GM23338 (cell line): ENCODE data around the gene VSIR. TPM values are rescaled to one million over a fixed set of nuclear protein-coding genes. Genes with fewer than 3 reads are reported as not detected.
A peak's percentile ranks its signal among the peaks of the same experiment; 100 is the strongest.

Experiments
- ATAC-seq: fragments of 200-7000 bp; cut with Tn5 transposase; 3 replicates; pipeline ENCODE4 v1.9.1; 2020
- DNase-seq: peaks from one replicate; pipeline ENCODE4 v3.0.0-alpha.2; 2015; ENCODE audit warnings: low spot score
- H2AFZ ChIP-seq: fragments of 200-600 bp; sonication (generic); 2 replicates; pipeline ENCODE4 v1.8.0; 2016; ENCODE audit warnings: antibody characterized with exemption, mild to moderate bottlenecking, moderate library complexity
- H3F3A ChIP-seq: fragments of 200-600 bp; sonication (generic); replicated peaks from 2 replicates; pipeline ENCODE4 v1.8.0; 2017; ENCODE audit warnings: antibody characterized with exemption, mixed run types, low read depth
- H3K27ac ChIP-seq: fragments of 200-600 bp; sonication (generic); 2 replicates; pipeline ENCODE4 v1.6.1; 2016; ENCODE audit warnings: low read depth
- H3K27me3 ChIP-seq: fragments of 200-600 bp; sonication (generic); 2 replicates; pipeline ENCODE4 v1.8.0; 2016; ENCODE audit warnings: mild to moderate bottlenecking, mixed run types, moderate library complexity; ENCODE audit not compliant: insufficient read depth
- H3K36me3 ChIP-seq: fragments of 200-600 bp; sonication (generic); 2 replicates; pipeline ENCODE4 v1.8.0; 2016; ENCODE audit warnings: mild to moderate bottlenecking; ENCODE audit not compliant: insufficient read depth
- H3K4me1 ChIP-seq: fragments of 200-600 bp; sonication (generic); 2 replicates; pipeline ENCODE4 v1.8.0; 2016; ENCODE audit warnings: mild to moderate bottlenecking, moderate library complexity; ENCODE audit not compliant: insufficient read depth
- H3K4me2 ChIP-seq: fragments of 200-600 bp; sonication (generic); 2 replicates; pipeline ENCODE4 v1.7.1; 2017; ENCODE audit warnings: mixed run types
- H3K4me3 ChIP-seq: fragments of 200-600 bp; sonication (generic); 2 replicates; pipeline ENCODE4 v1.6.1; 2016; ENCODE audit warnings: mixed run types
- H3K79me2 ChIP-seq: fragments of 200-600 bp; sonication (generic); replicated peaks from 2 replicates; pipeline ENCODE4 v1.8.0; 2017; ENCODE audit warnings: mild to moderate bottlenecking; ENCODE audit not compliant: insufficient read depth
- H3K9me2 ChIP-seq: fragments of 200-600 bp; sonication (generic); 2 replicates; pipeline ENCODE4 v1.8.0; 2017; ENCODE audit not compliant: insufficient read depth
- H4K20me1 ChIP-seq: fragments of 200-600 bp; sonication (generic); replicated peaks from 2 replicates; pipeline ENCODE4 v1.8.0; 2017; ENCODE audit warnings: mild to moderate bottlenecking; ENCODE audit not compliant: insufficient read depth
- H3K27ac Mint-ChIP-seq: 2 replicates; pipeline ENCODE4 v1.8.0; 2020; ENCODE audit warnings: inconsistent platforms, mild to moderate bottlenecking, moderate library complexity, mixed read lengths
- H3K27me3 Mint-ChIP-seq: 3 replicates; pipeline ENCODE4 v1.8.0; 2022; ENCODE audit warnings: low read depth, mild to moderate bottlenecking, moderate library complexity, mixed read lengths, inconsistent platforms; ENCODE audit not compliant: insufficient read depth, poor library complexity
- H3K36me3 Mint-ChIP-seq: 3 replicates; pipeline ENCODE4 v1.8.0; 2021; ENCODE audit warnings: low read depth, mild to moderate bottlenecking, inconsistent platforms, moderate library complexity, mixed read lengths
- H3K4me1 Mint-ChIP-seq: 3 replicates; pipeline ENCODE4 v1.8.0; 2020; ENCODE audit warnings: mild to moderate bottlenecking, inconsistent platforms, mixed read lengths
- H3K4me3 Mint-ChIP-seq: 3 replicates; pipeline ENCODE4 v1.8.0; 2021; ENCODE audit warnings: moderate library complexity, mild to moderate bottlenecking, inconsistent platforms, mixed read lengths
- H3K9me3 Mint-ChIP-seq: 3 replicates; pipeline ENCODE4 v1.8.0; 2020; ENCODE audit warnings: moderate library complexity, mild to moderate bottlenecking, inconsistent platforms, mixed read lengths
- CREB1 ChIP-seq: fragments of 250-450 bp; sonication (Bioruptor Pico); IDR thresholded peaks from 2 replicates; pipeline ENCODE4 v1.5.0; 2020; ENCODE audit warnings: low read depth, mild to moderate bottlenecking, moderate library complexity
- ETS1 ChIP-seq: IDR thresholded peaks from 2 replicates; pipeline ENCODE4 v1.6.1; 2016; ENCODE audit warnings: antibody characterized with exemption
- EZH2 ChIP-seq: fragments of 200-600 bp; sonication (generic); IDR thresholded peaks from one replicate; pipeline ENCODE4 v1.8.0; 2017; ENCODE audit warnings: antibody characterized with exemption, mild to moderate bottlenecking, low read depth; ENCODE audit not compliant: unreplicated experiment
- EZH2phosphoT487 ChIP-seq: fragments of 200-600 bp; sonication (generic); IDR thresholded peaks from one replicate; pipeline ENCODE4 v1.8.1; 2018; ENCODE audit warnings: antibody characterized with exemption; ENCODE audit not compliant: unreplicated experiment
- JUNB ChIP-seq: IDR thresholded peaks from one replicate; pipeline ENCODE4 v1.6.1; 2016; ENCODE audit warnings: antibody characterized with exemption; ENCODE audit not compliant: unreplicated experiment
- NANOG ChIP-seq: IDR thresholded peaks from 2 replicates; pipeline ENCODE4 v1.6.1; 2016; ENCODE audit warnings: antibody characterized with exemption, borderline replicate concordance
- ZNF114 ChIP-seq: fragments of 250-450 bp; sonication (Bioruptor Pico); IDR thresholded peaks from 2 replicates; pipeline ENCODE4 v1.5.0; 2020; ENCODE audit warnings: mild to moderate bottlenecking, moderate library complexity
- ZNF331 ChIP-seq: fragments of 250-450 bp; sonication (Bioruptor Pico); IDR thresholded peaks from 2 replicates; pipeline ENCODE4 v1.5.0; 2020; ENCODE audit warnings: low read depth, mild to moderate bottlenecking, moderate library complexity
- polyA plus RNA-seq: library from polyadenylated mRNA; unstranded; fragments of >200 nt; fragmentation: Nextera tagmentation; extraction: Ambion mirVana; gene quantifications from 2 replicates; pipeline ENCODE4 v1.2.1, GENCODE V29; 2016
- total RNA-seq: library from RNA; depleted of rRNA; stranded (reverse); fragments of >200 nt; shearing (Covaris generic); gene quantifications from 2 replicates; pipeline ENCODE4 v1.2.3, GENCODE V29; 2014
- TF ChIP-seq, protein P1 (sequence below): fragments of 250-450 bp; sonication (Bioruptor Pico); IDR thresholded peaks from 2 replicates; pipeline ENCODE4 v1.5.0; 2020; ENCODE audit warnings: mild to moderate bottlenecking, moderate library complexity
- TF ChIP-seq, protein P2 (sequence below): IDR thresholded peaks from one replicate; pipeline ENCODE4 v1.6.1; 2018; ENCODE audit warnings: antibody characterized with exemption; ENCODE audit not compliant: unreplicated experiment

VSIR gene
- total and polyA plus RNA-seq, 2 experiments from 2014 or later, result 0.10 to 0.74 TPM

GRCh38 chr10:71716426-71716825 is 56.9 kb downstream of the VSIR start:
- peaks cover 23% of the 10 kb centered on the region for H3K27me3 Mint-ChIP-seq
- no peak for ATAC-seq
- Histone ChIP-seq H3K36me3 (no peaks in the 10 kb centered on the region), H3F3A (no peaks in the 10 kb centered on the region), H3K4me1 (peaks cover 8% of the 10 kb centered on the region), H4K20me1 (no peaks in the 10 kb centered on the region), H3K9me2 (no peaks in the 10 kb centered on the region), H3K4me2 (no peak overlapping the region), H2AFZ (no peak overlapping the region), H3K4me3 (no peak overlapping the region), H3K27ac (no peak overlapping the region), H3K79me2 (no peaks in the 10 kb centered on the region), H3K27me3 (no peaks in the 10 kb centered on the region)
- H3K27ac Mint-ChIP-seq, result no peak overlapping the region
- no peak for DNase-seq
- H3K4me3 Mint-ChIP-seq, result no peak overlapping the region
- TF ChIP-seq ZNF331 (CRISPR knock-in tag) (no peak), EZH2 (no peak), EZH2phosphoT487 (no peak), CREB1 (CRISPR knock-in tag) (no peak), ETS1 (no peak)
- H3K36me3 Mint-ChIP-seq, result no peaks in the 10 kb centered on the region
- peaks cover 20% of the 10 kb centered on the region for H3K4me1 Mint-ChIP-seq
- H3K9me3 Mint-ChIP-seq, result no peaks in the 10 kb centered on the region

GRCh38 chr10:71715860-71716259 is 57.5 kb downstream of the VSIR start:
- Mint-ChIP-seq H3K4me3 (no peak overlapping the region), H3K27ac (peak overlapping the region; percentile 85), H3K4me1 (peaks cover 20% of the 10 kb centered on the region), H3K36me3 (no peaks in the 10 kb centered on the region), H3K9me3 (no peaks in the 10 kb centered on the region), H3K27me3 (peaks cover 22% of the 10 kb centered on the region)
- Histone ChIP-seq H3K9me2 (no peaks in the 10 kb centered on the region), H4K20me1 (no peaks in the 10 kb centered on the region), H3K4me3 (no peak overlapping the region), H3K27ac (no peak overlapping the region), H3K4me2 (no peak overlapping the region), H3K27me3 (no peaks in the 10 kb centered on the region), H3K36me3 (no peaks in the 10 kb centered on the region), H3K79me2 (no peaks in the 10 kb centered on the region), H3K4me1 (peaks cover 8% of the 10 kb centered on the region), H2AFZ (no peak overlapping the region), H3F3A (no peaks in the 10 kb centered on the region)
- no peak for ATAC-seq
- no peak for DNase-seq
- TF ChIP-seq JUNB (no peak), ZNF114 (no peak), ZNF331 (CRISPR knock-in tag) (no peak), ETS1 (no peak), CREB1 (CRISPR knock-in tag) (no peak), NANOG (no peak)
- TF ChIP-seq, protein P1, sequence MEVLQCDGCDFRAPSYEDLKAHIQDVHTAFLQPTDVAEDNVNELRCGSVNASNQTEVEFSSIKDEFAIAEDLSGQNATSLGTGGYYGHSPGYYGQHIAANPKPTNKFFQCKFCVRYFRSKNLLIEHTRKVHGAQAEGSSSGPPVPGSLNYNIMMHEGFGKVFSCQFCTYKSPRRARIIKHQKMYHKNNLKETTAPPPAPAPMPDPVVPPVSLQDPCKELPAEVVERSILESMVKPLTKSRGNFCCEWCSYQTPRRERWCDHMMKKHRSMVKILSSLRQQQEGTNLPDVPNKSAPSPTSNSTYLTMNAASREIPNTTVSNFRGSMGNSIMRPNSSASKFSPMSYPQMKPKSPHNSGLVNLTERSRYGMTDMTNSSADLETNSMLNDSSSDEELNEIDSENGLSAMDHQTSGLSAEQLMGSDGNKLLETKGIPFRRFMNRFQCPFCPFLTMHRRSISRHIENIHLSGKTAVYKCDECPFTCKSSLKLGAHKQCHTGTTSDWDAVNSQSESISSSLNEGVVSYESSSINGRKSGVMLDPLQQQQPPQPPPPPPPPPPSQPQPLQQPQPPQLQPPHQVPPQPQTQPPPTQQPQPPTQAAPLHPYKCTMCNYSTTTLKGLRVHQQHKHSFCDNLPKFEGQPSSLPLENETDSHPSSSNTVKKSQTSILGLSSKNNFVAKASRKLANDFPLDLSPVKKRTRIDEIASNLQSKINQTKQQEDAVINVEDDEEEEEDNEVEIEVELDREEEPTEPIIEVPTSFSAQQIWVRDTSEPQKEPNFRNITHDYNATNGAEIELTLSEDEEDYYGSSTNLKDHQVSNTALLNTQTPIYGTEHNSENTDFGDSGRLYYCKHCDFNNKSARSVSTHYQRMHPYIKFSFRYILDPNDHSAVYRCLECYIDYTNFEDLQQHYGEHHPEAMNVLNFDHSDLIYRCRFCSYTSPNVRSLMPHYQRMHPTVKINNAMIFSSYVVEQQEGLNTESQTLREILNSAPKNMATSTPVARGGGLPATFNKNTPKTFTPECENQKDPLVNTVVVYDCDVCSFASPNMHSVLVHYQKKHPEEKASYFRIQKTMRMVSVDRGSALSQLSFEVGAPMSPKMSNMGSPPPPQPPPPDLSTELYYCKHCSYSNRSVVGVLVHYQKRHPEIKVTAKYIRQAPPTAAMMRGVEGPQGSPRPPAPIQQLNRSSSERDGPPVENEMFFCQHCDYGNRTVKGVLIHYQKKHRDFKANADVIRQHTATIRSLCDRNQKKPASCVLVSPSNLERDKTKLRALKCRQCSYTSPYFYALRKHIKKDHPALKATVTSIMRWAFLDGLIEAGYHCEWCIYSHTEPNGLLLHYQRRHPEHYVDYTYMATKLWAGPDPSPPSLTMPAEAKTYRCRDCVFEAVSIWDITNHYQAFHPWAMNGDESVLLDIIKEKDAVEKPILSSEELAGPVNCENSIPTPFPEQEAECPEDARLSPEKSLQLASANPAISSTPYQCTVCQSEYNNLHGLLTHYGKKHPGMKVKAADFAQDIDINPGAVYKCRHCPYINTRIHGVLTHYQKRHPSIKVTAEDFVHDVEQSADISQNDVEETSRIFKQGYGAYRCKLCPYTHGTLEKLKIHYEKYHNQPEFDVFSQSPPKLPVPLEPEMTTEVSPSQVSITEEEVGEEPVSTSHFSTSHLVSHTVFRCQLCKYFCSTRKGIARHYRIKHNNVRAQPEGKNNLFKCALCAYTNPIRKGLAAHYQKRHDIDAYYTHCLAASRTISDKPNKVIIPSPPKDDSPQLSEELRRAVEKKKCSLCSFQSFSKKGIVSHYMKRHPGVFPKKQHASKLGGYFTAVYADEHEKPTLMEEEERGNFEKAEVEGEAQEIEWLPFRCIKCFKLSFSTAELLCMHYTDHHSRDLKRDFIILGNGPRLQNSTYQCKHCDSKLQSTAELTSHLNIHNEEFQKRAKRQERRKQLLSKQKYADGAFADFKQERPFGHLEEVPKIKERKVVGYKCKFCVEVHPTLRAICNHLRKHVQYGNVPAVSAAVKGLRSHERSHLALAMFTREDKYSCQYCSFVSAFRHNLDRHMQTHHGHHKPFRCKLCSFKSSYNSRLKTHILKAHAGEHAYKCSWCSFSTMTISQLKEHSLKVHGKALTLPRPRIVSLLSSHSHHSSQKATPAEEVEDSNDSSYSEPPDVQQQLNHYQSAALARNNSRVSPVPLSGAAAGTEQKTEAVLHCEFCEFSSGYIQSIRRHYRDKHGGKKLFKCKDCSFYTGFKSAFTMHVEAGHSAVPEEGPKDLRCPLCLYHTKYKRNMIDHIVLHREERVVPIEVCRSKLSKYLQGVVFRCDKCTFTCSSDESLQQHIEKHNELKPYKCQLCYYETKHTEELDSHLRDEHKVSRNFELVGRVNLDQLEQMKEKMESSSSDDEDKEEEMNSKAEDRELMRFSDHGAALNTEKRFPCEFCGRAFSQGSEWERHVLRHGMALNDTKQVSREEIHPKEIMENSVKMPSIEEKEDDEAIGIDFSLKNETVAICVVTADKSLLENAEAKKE (CRISPR knock-in tag), result no peak
- TF ChIP-seq, protein P2, sequence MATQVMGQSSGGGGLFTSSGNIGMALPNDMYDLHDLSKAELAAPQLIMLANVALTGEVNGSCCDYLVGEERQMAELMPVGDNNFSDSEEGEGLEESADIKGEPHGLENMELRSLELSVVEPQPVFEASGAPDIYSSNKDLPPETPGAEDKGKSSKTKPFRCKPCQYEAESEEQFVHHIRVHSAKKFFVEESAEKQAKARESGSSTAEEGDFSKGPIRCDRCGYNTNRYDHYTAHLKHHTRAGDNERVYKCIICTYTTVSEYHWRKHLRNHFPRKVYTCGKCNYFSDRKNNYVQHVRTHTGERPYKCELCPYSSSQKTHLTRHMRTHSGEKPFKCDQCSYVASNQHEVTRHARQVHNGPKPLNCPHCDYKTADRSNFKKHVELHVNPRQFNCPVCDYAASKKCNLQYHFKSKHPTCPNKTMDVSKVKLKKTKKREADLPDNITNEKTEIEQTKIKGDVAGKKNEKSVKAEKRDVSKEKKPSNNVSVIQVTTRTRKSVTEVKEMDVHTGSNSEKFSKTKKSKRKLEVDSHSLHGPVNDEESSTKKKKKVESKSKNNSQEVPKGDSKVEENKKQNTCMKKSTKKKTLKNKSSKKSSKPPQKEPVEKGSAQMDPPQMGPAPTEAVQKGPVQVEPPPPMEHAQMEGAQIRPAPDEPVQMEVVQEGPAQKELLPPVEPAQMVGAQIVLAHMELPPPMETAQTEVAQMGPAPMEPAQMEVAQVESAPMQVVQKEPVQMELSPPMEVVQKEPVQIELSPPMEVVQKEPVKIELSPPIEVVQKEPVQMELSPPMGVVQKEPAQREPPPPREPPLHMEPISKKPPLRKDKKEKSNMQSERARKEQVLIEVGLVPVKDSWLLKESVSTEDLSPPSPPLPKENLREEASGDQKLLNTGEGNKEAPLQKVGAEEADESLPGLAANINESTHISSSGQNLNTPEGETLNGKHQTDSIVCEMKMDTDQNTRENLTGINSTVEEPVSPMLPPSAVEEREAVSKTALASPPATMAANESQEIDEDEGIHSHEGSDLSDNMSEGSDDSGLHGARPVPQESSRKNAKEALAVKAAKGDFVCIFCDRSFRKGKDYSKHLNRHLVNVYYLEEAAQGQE, result no peak
